Omental fat pad (tissue), 4 donors: ENCODE measurements around the gene NUDCD2. TPM values are rescaled to one million over a fixed set of nuclear protein-coding genes. Genes with fewer than 3 reads are reported as not detected.
"Not testable (repeated sequence)": the region's sequence is repeated elsewhere in the genome, so short reads cannot be mapped to it uniquely, and the experiment has no call there.

Source experiments
- ATAC-seq: fragments of 150-250 bp; one replicate; pipeline ENCODE4 v1.9.1; 2016; ENCODE audit warnings: mild to moderate bottlenecking, moderate library complexity; ENCODE audit not compliant: low FRiP score
- DNase-seq: peaks from one replicate; pipeline ENCODE4 v3.0.0-alpha.2; 2019; ENCODE audit warnings: low spot score
- small RNA-seq: library from RNA; depleted of rRNA; stranded (forward); fragments of <200 nt; gene quantifications from one replicate; pipeline ENCODE3, GENCODE V24; 2016
- total RNA-seq, 4 donors: library from RNA; depleted of rRNA; stranded (reverse); fragments of >200 nt; gene quantifications; one replicate each; pipeline ENCODE4 v1.1.0, GENCODE V29; 2016
- TF ChIP-seq, protein P1 (sequence below), 3 donors: fragments of 450-650 bp; IDR thresholded peaks; one replicate each; pipeline ENCODE4 v1.5.1; 2016 to 2017; ENCODE audit warnings: antibody characterized with exemption in 3 of 3, mild to moderate bottlenecking in 3 of 3, moderate library complexity in 2 of 3

Gene NUDCD2
- total RNA-seq, 4 donors from 2014 or later: 5.2 to 9.8 (median 5.9) TPM

DNA sequence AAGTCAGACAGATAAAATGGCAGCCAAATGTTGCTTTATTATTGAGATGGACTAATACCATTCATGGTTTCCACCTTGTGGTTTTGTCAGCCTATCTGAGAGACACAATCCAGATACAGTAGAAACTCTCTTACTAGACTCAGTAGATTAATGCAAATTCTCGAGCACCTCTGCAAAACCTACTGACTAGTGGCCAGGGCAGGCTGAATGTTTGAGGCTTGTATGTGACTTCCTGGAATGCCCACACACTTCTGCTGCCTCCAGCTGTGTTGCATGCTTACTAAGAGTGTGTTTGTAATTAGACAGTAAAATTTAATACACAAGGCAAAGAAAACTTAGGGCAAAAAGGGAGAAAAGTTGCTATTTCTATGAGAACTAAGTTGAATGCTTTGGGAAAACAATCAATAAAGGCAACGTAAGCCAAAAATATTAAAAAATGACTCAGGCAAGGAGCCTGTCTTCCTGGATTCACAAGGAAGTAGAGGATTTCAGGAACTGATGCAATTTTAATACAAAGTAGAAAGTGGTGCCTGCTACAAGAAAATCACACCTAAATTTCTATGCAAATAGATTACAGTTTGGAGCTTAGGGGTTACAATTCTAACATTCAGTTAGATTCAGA lies 52.8 kb downstream of the NUDCD2 start:
- DNase-seq (no peak), ATAC-seq (no peak)
- TF ChIP-seq, protein P1, sequence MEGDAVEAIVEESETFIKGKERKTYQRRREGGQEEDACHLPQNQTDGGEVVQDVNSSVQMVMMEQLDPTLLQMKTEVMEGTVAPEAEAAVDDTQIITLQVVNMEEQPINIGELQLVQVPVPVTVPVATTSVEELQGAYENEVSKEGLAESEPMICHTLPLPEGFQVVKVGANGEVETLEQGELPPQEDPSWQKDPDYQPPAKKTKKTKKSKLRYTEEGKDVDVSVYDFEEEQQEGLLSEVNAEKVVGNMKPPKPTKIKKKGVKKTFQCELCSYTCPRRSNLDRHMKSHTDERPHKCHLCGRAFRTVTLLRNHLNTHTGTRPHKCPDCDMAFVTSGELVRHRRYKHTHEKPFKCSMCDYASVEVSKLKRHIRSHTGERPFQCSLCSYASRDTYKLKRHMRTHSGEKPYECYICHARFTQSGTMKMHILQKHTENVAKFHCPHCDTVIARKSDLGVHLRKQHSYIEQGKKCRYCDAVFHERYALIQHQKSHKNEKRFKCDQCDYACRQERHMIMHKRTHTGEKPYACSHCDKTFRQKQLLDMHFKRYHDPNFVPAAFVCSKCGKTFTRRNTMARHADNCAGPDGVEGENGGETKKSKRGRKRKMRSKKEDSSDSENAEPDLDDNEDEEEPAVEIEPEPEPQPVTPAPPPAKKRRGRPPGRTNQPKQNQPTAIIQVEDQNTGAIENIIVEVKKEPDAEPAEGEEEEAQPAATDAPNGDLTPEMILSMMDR (IDR thresholded peaks at IDR 0.05): no peak

- TF ChIP-seq, protein P1 (IDR thresholded peaks at IDR 0.05): no peak
- no peak for DNase-seq
- ATAC-seq: no peak
Measured at GRCh38 chr5:163404364-163405173, 55.3 kb downstream of the NUDCD2 start.

DNA sequence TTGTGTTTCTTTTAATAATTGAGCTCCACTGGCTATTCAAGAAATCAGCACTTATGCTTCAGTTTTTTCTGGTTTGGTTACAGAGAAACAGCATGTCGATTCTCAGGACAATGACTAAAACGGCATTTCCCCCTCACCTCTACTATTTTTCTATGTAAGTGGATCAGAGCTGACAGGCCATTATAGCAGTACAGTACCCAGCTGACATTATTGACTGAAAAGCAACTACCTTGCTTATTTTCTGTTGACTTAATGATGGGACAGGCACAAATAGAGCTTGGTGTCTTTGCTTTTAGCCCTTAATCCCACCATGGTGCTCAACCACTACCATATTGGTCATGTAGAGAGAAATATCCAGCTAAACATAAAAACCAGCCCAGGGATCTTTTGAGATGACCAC lies 57.9 kb downstream of the NUDCD2 start:
- no peak for ATAC-seq
- TF ChIP-seq, protein P1 (IDR thresholded peaks at IDR 0.05): no peak
- no peak for DNase-seq

DNA sequence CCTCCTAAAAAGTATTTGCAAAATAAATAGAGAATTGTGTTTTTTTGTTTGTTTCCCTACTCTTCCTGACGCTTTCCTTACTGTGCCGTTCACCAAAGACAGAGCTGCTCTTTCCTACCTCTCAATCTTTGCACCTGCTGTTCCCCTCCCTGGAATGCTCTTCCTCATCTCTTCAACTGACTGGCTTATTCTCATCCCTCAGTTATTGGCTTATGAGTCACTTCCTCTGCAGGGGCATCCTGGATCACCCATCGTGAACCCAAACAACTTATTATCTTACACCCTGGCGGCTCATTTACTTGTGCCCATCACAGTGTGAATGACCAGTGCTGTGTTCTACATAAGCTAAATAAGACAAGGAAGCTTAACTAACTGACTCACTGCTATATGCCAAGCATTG lies 58.6 kb downstream of the NUDCD2 start:
- DNase-seq (no peak), ATAC-seq (no peak)
- TF ChIP-seq, protein P1 (IDR thresholded peaks at IDR 0.05): no peak

GRCh38 chr5:163399923-163400322 lies 60.0 kb downstream of the NUDCD2 start:
- TF ChIP-seq, protein P1 (IDR thresholded peaks at IDR 0.05): no peak
- ATAC-seq: no peak

GRCh38 chr5:163397354-163397753 lies 62.5 kb downstream of the NUDCD2 start:
- ATAC-seq: no peak

More at GRCh38 chr5:163399923-163400322, 60.0 kb downstream of the NUDCD2 start:
- DNase-seq: no peak

GRCh38 chr5:163396818-163397340 lies 63.0 kb downstream of the NUDCD2 start:
- DNase-seq, ATAC-seq: not testable (repeated sequence)

More at GRCh38 chr5:163397354-163397753, 62.5 kb downstream of the NUDCD2 start:
- no peak for DNase-seq
- TF ChIP-seq, protein P1 (IDR thresholded peaks at IDR 0.05): no peak

Small RNA genes lying within 50 kb of the gene (small RNA-seq; reads per million reads assigned to genes)
- gene AC008723.1: not detected

Other genes with a start within 250 kb of the NUDCD2 start
- 100 to 1,000 TPM in 2 of 4 donors, 10 to 100 TPM in 2; 76.1 to 132 (median 106) TPM for gene CCNG1, start 22.5 kb downstream of the NUDCD2 start, total RNA-seq
- gene HMMR, start 530 bp upstream of the NUDCD2 start, total RNA-seq: 1 to 10 TPM in 2 of 4 donors, under 1 TPM in 1, not detected in 1; 0.32 to 2.6 (median 1.0) TPM
- gene MAT2B, start 45.5 kb upstream of the NUDCD2 start, total RNA-seq: 10 to 100 TPM; 25.7 to 55.0 (median 41.3) TPM